GM10248 (cell line): ENCODE measurements around the gene LZIC.

ENCODE experiments used
- CTCF ChIA-PET: fragments of 300-600 bp; sonication (Branson Sonifier 250); formaldehyde crosslinking; extraction: SDS; loops from one replicate; lab custom pipeline; 2021; ENCODE audit warnings: antibody characterized with exemption; lab: Yijun Ruan, JAX
- POLR2A ChIA-PET: fragments of 350-650 bp; sonication (Branson Sonifier 250); formaldehyde crosslinking; extraction: SDS; loops from one replicate; lab custom pipeline; 2020; ENCODE audit warnings: antibody characterized with exemption; lab: Yijun Ruan, JAX
- DNase-seq: peaks from one replicate; pipeline ENCODE4 v3.0.0; 2012; ENCODE audit errors: extremely low spot score
- TF ChIP-seq, protein P1 (sequence below): IDR thresholded peaks from 2 replicates; pipeline ENCODE4 v1.5.1; 2012; ENCODE audit warnings: mild to moderate bottlenecking, low read depth; ENCODE audit errors: extremely low read depth, missing control alignments, control extremely low read depth

Gene LZIC

DNA sequence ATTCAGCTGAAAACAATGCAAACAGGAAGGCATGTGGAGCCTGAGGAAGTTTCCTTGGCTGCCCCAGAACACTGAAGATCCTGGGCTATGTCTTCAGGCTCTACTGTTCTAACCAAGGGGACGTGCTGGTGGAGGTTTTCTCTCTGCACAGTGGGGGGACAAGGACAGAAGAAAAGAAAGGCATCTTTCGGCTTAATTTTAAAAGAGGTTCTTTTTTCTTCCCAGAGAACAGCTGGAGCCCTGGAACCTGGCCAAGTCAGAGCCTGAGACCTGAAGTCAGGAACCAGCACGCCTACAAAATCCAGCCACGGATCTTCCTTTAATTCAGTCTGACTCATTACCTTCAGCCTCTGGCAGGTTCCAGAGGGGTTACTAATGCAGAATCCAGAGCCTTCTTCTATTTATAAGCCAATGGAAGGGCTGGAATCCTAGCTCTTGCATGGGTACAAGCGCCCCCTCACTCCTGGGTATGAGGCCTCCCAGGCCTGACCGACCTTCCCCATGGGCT, 52.9 kb downstream of the LZIC start:
- no peak for DNase-seq
- POLR2A ChIA-PET: interaction anchor here (0.6 kb wide), 1 partner anchor 1787 kb away, joined by 4 read pairs; no protein-coding TSS in a partner anchor

DNA sequence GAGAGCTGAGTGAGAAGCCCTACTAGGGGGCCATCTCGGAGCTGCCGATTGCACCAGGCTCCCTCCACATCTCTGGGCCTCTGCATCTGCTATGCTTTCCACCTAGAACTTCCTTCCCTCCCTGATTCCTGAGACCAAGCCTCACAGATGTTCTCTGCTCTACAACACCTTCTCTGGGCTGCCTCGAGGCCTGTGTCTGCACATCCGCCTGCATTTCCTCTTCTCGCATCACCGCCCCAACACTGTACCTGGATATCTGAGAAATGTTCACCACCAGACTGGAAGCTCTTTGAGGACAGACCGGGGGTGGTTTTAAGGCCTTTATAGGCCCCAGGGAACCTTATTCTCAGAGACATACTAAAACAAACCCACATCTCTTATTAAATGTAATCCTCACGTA, 53.8 kb downstream of the LZIC start:
- TF ChIP-seq, protein P1, sequence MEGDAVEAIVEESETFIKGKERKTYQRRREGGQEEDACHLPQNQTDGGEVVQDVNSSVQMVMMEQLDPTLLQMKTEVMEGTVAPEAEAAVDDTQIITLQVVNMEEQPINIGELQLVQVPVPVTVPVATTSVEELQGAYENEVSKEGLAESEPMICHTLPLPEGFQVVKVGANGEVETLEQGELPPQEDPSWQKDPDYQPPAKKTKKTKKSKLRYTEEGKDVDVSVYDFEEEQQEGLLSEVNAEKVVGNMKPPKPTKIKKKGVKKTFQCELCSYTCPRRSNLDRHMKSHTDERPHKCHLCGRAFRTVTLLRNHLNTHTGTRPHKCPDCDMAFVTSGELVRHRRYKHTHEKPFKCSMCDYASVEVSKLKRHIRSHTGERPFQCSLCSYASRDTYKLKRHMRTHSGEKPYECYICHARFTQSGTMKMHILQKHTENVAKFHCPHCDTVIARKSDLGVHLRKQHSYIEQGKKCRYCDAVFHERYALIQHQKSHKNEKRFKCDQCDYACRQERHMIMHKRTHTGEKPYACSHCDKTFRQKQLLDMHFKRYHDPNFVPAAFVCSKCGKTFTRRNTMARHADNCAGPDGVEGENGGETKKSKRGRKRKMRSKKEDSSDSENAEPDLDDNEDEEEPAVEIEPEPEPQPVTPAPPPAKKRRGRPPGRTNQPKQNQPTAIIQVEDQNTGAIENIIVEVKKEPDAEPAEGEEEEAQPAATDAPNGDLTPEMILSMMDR: no peak
- DNase-seq: no peak
- ChIA-PET POLR2A (interaction anchor here (0.5 kb wide), 1 partner anchor 1807 kb away, joined by 5 read pairs; no protein-coding TSS in a partner anchor), CTCF (interaction anchor here (0.8 to 2.9 kb wide), 4 partner anchors 12 to 263 kb away, joined by 3 to 9 read pairs (median 6); no protein-coding TSS in a partner anchor)

More for the DNA sequence above, 52.9 kb downstream of the LZIC start:
- CTCF ChIA-PET: interaction anchor here (0.7 to 2.9 kb wide), 5 partner anchors 13 to 1148 kb away, joined by 4 to 9 read pairs (median 6); no protein-coding TSS in a partner anchor
- TF ChIP-seq, protein P1: no peak

DNA sequence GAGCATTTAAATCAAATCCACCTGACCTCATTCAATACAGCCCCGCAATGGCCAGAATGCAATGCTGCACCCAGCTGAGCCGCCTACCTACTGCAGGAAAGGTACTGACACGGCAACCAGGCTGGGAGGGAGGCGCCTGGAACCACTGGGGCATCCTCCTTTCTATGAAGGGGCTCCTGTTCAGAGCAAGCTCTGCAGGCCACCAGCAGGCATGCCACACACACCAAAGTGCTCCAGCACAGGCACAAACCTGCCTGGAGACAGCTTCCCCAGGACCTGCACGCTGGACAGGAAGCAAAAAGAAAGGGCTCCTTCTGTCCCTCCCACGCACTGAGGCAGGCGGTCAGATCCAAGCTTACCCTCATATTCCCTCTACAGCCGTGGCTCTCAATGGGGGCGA, 54.3 kb downstream of the LZIC start:
- no peak for DNase-seq
- CTCF ChIA-PET: interaction anchor here (0.8 to 1.8 kb wide), 2 partner anchors 11 to 105 kb away, joined by 3 to 6 read pairs; no protein-coding TSS in a partner anchor
- TF ChIP-seq, protein P1: no peak
- POLR2A ChIA-PET: no interaction called here

DNA sequence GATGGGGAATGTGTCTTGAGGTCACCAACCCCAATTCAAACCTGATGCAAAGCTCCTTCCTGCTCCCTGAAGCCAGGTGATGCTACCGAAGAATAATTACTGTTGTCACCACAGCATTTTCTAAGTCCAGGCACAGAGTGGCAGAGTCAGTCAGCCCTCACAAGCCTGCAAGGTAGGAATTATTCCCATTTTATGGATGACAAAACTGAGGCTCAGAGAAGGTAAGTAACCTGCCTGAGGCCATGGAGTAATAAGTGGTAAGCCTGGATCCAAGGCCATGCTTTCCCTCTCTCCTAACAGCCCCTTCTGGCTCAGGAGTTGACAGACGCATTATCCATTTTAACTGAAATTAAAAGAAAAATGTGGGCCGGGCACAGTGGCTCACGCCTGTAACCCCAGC, 56.1 kb downstream of the LZIC start:
- ChIA-PET CTCF (interaction anchor here (0.6 to 3.7 kb wide), 2 partner anchors 12 to 19 kb away, joined by 3 to 16 read pairs; no protein-coding TSS in a partner anchor), POLR2A (no interaction called here)
- no peak for DNase-seq
- TF ChIP-seq, protein P1: no peak

DNA sequence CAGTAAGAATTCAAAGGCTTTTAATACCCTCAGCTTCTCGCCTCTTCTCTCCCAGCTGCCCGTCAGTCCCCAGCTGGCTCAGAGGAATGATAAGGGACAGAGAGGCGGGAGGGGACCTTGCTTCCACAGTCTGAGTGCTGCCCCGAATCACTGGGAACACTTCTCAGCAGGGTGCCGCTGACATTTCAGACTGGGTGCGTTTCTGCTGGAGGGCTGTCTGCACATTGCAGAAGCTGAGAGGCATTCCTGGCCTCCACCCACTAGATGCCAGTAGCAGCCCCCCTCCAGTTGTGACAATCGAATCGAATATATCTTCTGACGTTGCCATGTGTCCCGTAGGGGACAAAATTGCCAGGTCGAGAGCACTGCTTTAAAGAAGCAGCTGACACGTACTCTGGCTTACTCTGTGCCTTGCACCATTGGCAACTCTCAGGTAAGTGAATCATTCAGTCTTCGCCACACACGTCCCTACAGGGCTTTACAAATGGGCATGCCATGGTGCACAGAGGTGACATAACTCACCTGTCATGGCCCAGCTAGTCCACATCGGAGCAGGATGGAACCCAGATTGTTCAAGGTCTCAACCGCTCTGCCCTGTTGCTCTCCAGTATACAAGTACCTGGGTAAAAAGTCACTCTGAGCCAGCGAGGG, 57.0 kb downstream of the LZIC start:
- TF ChIP-seq, protein P1: no peak
- ChIA-PET POLR2A (no interaction called here), CTCF (interaction anchor here (0.6 to 3.7 kb wide), 2 partner anchors 11 to 18 kb away, joined by 3 to 16 read pairs; no protein-coding TSS in a partner anchor)
- no peak for DNase-seq

DNA sequence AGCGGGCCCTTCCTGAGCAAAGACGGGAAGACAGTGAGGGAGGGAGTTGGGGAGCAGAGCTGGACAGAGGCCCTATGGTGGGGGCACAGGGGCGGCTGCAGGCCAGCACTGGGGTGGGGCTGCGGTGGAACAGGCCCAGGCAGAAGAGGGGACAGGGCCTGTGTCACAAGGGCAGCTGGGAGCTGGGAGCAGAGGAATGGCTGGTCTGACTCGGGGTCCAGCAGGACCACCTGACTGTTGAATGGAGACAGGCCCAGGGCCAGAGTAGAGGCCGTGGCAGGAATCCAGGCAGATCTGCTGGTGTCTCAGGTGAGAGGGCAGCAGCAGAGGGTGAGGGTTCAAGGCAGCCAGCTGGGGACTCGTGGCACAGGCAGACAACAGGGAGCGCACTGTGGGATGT, 58.4 kb downstream of the LZIC start:
- ChIA-PET POLR2A (interaction anchor here (0.6 kb wide), 1 partner anchor 201 kb away, joined by 5 read pairs; no protein-coding TSS in a partner anchor), CTCF (interaction anchor here (3.7 kb wide), 1 partner anchor 10 kb away, joined by 16 read pairs; no protein-coding TSS in a partner anchor)
- TF ChIP-seq, protein P1: no peak
- DNase-seq: no peak
